KMS-11 (cell line): ENCODE measurements around the gene PLA2G10.

Source experiments
- H2AFZ ChIP-seq: fragments of 200-600 bp; sonication (generic); 2 replicates; pipeline ENCODE4 v1.6.1; 2016; ENCODE audit warnings: antibody characterized with exemption, mixed run types, low read depth
- H3K27ac ChIP-seq: fragments of 200-600 bp; sonication (generic); 2 replicates; pipeline ENCODE4 v1.6.1; 2016; ENCODE audit warnings: mild to moderate bottlenecking, mixed run types
- H3K27me3 ChIP-seq: fragments of 200-600 bp; sonication (generic); 2 replicates; pipeline ENCODE4 v1.6.1; 2017; ENCODE audit warnings: mild to moderate bottlenecking, low read depth, mixed run types, moderate library complexity; ENCODE audit not compliant: insufficient read depth
- H3K36me3 ChIP-seq: fragments of 200-600 bp; sonication (generic); 2 replicates; pipeline ENCODE4 v1.6.1; 2017; ENCODE audit warnings: mild to moderate bottlenecking, mixed run types; ENCODE audit not compliant: insufficient read depth
- H3K4me1 ChIP-seq: fragments of 200-600 bp; sonication (generic); 2 replicates; pipeline ENCODE4 v1.6.1; 2016; ENCODE audit warnings: mild to moderate bottlenecking, low read depth, mixed run types; ENCODE audit not compliant: poor library complexity, severe bottlenecking
- H3K4me2 ChIP-seq: fragments of 200-600 bp; sonication (generic); 2 replicates; pipeline ENCODE4 v1.7.0; 2016; ENCODE audit warnings: mild to moderate bottlenecking, mixed run types
- H3K4me3 ChIP-seq: fragments of 200-600 bp; sonication (generic); IDR thresholded peaks from 2 replicates; pipeline ENCODE4 v1.6.1; 2017; ENCODE audit warnings: low read depth, low read length, mixed read lengths; ENCODE audit not compliant: insufficient read depth
- H3K79me2 ChIP-seq: fragments of 200-600 bp; sonication (generic); 2 replicates; pipeline ENCODE4 v1.6.1; 2016; ENCODE audit warnings: low read depth, mixed run types; ENCODE audit not compliant: insufficient read depth
- H3K9ac ChIP-seq: fragments of 200-600 bp; sonication (generic); 2 replicates; pipeline ENCODE4 v1.6.1; 2016; ENCODE audit warnings: mild to moderate bottlenecking, mixed run types
- H4K20me1 ChIP-seq: fragments of 200-600 bp; sonication (generic); 2 replicates; pipeline ENCODE4 v1.6.1; 2016; ENCODE audit warnings: mild to moderate bottlenecking, mixed run types; ENCODE audit not compliant: insufficient read depth
- TF ChIP-seq, protein P1 (sequence below): fragments of 200-600 bp; sonication (generic); conservative IDR thresholded peaks from 2 replicates; pipeline ENCODE4 v1.6.1; 2017; ENCODE audit warnings: low read depth, mild to moderate bottlenecking, antibody characterized with exemption, low read length, moderate library complexity, mixed read lengths

PLA2G10 gene

DNA sequence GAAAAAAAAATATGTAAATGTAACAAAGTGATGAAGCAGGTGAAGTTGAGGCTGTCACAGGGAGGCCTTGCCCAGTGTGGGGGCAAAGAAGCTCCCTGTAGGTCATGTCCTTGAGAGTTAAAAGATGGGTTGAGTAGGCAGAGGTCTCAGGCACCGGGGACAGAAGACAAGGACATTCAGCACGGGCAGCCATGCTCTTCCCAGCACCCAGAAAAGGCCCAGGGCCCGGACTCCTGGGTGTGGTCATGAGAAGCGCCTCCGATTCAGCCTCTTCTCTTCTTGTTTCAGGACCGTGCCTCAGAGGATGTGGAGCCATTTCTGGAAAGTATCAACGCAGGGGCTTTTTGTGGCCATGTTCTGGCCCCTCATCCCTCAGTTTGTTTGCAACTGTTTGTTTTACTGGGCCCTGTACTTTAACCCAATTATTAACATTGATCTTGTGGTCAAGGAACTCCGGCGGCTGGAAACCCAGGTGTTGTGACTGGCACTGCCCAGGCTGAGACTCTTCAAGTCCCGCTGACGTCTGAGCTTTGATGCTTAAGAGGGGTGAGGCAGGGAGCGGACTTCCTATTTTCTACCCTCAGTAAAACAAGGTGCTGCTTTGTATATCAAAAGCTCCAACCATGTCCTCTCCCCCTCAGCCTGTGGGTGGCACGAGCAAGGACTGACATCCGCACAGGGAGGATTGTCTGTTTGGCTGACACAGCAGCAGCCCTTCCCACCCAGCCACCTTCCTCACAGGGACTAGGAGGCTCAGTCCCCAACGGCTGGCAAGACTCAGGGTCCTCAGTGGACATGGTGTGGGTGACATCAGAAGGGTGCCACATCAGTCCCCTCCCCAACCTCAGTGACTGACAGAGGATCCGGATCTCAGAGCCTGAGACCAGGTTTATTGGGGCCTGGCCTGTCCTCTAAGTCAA lies 26.5 kb downstream of the PLA2G10 start:
- TF ChIP-seq, protein P1, sequence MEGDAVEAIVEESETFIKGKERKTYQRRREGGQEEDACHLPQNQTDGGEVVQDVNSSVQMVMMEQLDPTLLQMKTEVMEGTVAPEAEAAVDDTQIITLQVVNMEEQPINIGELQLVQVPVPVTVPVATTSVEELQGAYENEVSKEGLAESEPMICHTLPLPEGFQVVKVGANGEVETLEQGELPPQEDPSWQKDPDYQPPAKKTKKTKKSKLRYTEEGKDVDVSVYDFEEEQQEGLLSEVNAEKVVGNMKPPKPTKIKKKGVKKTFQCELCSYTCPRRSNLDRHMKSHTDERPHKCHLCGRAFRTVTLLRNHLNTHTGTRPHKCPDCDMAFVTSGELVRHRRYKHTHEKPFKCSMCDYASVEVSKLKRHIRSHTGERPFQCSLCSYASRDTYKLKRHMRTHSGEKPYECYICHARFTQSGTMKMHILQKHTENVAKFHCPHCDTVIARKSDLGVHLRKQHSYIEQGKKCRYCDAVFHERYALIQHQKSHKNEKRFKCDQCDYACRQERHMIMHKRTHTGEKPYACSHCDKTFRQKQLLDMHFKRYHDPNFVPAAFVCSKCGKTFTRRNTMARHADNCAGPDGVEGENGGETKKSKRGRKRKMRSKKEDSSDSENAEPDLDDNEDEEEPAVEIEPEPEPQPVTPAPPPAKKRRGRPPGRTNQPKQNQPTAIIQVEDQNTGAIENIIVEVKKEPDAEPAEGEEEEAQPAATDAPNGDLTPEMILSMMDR, result no peak
- Histone ChIP-seq H3K36me3 (peaks cover 11% of the 10 kb centered on the region; the same call in 1 of the 2 replicates), H4K20me1 (no peaks in the 10 kb centered on the region)

DNA sequence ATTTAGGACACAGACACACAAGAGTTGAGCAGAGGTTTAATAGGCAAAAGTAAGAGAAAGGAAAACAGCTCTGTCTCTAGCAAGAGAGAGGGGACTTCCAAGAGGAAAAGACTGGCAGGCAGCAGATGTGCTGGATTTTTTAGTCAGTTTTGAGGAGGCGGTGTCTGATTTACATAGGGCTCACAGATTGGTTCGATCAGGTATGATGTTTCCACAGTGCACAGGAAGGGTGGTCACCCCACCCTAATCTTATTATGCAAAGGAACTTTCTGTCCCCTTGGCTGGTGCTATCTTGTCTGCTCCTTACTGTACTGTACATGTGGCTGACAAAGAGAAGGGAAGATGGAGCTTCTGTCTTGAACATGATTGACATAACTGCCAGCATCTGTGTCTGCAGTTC lies 36.0 kb downstream of the PLA2G10 start:
- Histone ChIP-seq H3K79me2 (no peaks in the 10 kb centered on the region), H3K27me3 (no peaks in the 10 kb centered on the region), H2AFZ (0 out of 2 replicates have a peak overlapping the region, but pooled peaks have one; percentile 10), H3K4me2 (peak overlapping the region; percentile 42; the same call in 1 of the 2 replicates), H3K4me3 (no peak overlapping the region), H3K9ac (peak overlapping the region; percentile 5; the same call in 1 of the 2 replicates), H3K4me1 (peaks cover 24% of the 10 kb centered on the region), H4K20me1 (no peaks in the 10 kb centered on the region), H3K27ac (peak overlapping the region; percentile 62), H3K36me3 (no peaks in the 10 kb centered on the region; the same call in 1 of the 2 replicates)
- TF ChIP-seq, protein P1, result no peak

More for the DNA sequence above, 26.5 kb downstream of the PLA2G10 start:
- Histone ChIP-seq H3K4me1 (peaks cover 9% of the 10 kb centered on the region), H3K4me3 (no peak overlapping the region), H3K27ac (no peak overlapping the region), H3K79me2 (no peaks in the 10 kb centered on the region), H2AFZ (no peak overlapping the region), H3K27me3 (no peaks in the 10 kb centered on the region), H3K4me2 (no peak overlapping the region), H3K9ac (no peak overlapping the region)

DNA sequence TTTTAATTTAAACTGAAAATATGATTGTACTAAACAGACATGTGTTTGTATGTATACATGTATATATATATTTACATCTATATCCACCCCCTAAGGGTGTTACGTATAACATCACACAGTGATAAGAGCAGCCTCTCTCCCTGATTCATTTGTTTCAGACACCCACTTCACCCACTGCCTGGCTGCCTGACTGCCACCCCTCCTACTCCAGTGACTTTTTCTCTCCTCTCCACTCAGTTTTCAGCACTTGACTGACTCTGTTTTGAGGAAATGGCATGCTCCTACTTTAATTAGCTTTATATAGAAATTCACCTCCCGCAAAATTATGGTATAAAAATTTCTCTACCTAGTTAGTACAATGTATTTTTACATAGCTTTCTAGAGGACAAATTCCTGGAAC lies 41.4 kb downstream of the PLA2G10 start:
- TF ChIP-seq, protein P1, result no peak
- Histone ChIP-seq H3K4me2 (no peak overlapping the region), H3K36me3 (peaks cover 10% of the 10 kb centered on the region; the same call in 1 of the 2 replicates), H3K9ac (no peak overlapping the region), H2AFZ (no peak overlapping the region), H3K4me1 (peaks cover 10% of the 10 kb centered on the region), H4K20me1 (no peaks in the 10 kb centered on the region), H3K27me3 (no peaks in the 10 kb centered on the region), H3K27ac (no peak overlapping the region), H3K79me2 (no peaks in the 10 kb centered on the region), H3K4me3 (no peak overlapping the region)

DNA sequence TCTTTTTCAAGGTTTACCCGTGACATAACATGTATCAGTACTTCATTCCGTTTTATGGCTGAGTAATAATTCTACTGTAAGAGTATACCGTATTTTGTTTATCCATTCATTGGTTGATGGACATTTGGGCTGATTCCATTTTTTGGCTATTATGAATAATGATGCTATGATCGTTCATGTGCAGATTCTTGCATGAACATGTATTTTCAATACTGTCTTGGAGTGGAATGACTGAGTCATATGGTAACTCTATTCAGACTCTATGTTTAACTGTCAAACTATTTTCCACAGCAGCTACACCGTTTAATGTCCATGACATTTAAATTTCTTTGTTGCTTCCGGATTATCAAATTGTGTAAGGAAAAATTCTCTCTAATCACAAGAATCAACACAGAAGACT lies 43.5 kb downstream of the PLA2G10 start:
- H2AFZ ChIP-seq, result no peak overlapping the region
- no peak overlapping the region for H3K4me2 ChIP-seq
- H3K27ac ChIP-seq, result no peak overlapping the region
- H3K36me3 ChIP-seq, result peaks cover 10% of the 10 kb centered on the region; the same call in 1 of the 2 replicates
- 0 out of 2 replicates have a peak, but pooled peaks cover 4% of the 10 kb centered on the region for H3K79me2 ChIP-seq
- H3K4me1 ChIP-seq, result no peaks in the 10 kb centered on the region
- H3K4me3 ChIP-seq, result no peak overlapping the region
- TF ChIP-seq, protein P1, result no peak
- no peaks in the 10 kb centered on the region for H3K27me3 ChIP-seq
- H3K9ac ChIP-seq, result no peak overlapping the region
- H4K20me1 ChIP-seq, result no peaks in the 10 kb centered on the region
